Motor neuron (in vitro differentiated cells): ENCODE results near the gene B4GALT6. TPM values are rescaled to one million over a fixed set of nuclear protein-coding genes. Genes with fewer than 3 reads are reported as not detected.
A peak's percentile ranks its signal among the peaks of the same experiment; 100 is the strongest.

Experiments used
- ATAC-seq, 8 experiments: fragments of 200-7000 bp; cut with Tn5 transposase; replicated peaks in 6 of 8; 2 replicates each; pipeline ENCODE4 v1.8.0; 2021; ENCODE audit warnings: mild to moderate bottlenecking in 8 of 8, moderate library complexity in 8 of 8
- H3K27ac ChIP-seq, 2 donors: fragments of 250-450 bp; sonication (Bioruptor Pico); 2 replicates each; pipeline ENCODE4 v1.9.0; 2021; ENCODE audit warnings: antibody characterized with exemption in 2 of 2, mild to moderate bottlenecking in 2 of 2, moderate library complexity in 1 of 2
- H3K4me1 ChIP-seq, 2 donors: fragments of 250-450 bp; sonication (Bioruptor Pico); replicated peaks in 1 of 2; 2 replicates each; pipeline ENCODE4 v1.6.1; 2021; ENCODE audit warnings: antibody characterized with exemption in 2 of 2, mild to moderate bottlenecking in 2 of 2, moderate library complexity in 1 of 2
- H3K4me3 ChIP-seq, 5 donors: fragments of 250-450 bp; sonication (Bioruptor Pico); 2 replicates each; pipeline ENCODE4 v1.9.0; 2021; ENCODE audit warnings: antibody characterized with exemption in 5 of 5, mild to moderate bottlenecking in 5 of 5, moderate library complexity in 4 of 5
- WGBS, 10 experiments: fragments of 450-650 bp; shearing (Covaris generic); methylation state at CpG; one replicate each; pipeline ENCODE4 v1.0.0; 2022; 5-methylcytosine and 5-hydroxymethylcytosine counted together
- in situ Hi-C, 9 experiments: fragments of 400-800 bp; cut with MboI; loops; one replicate each; pipeline ENCODE4 v1.15.0; 2021; ENCODE audit warnings: low sequenced_read_pairs in 9 of 9, low pct_unique_long_range_greater_than_20kb in 2 of 9; ENCODE audit not compliant: unreplicated experiment in 9 of 9
- total RNA-seq, 8 experiments: library from RNA; unstranded; fragments of 300-600 nt; gene quantifications; 2 replicates each; pipeline versions ENCODE4 v1.2.3 to v1.2.4, GENCODE V29; 2022

B4GALT6 gene
- total RNA-seq, 8 experiments from 2014 or later, result 1.9 to 23.4 (median 10.6) TPM

GRCh38 chr18:31711365-31712172 lies 27.2 kb upstream of the B4GALT6 start:
- Histone ChIP-seq H3K4me1 (no peaks in the 10 kb centered on the region), H3K27ac (no peak overlapping the region), H3K4me3 (no peak overlapping the region)
- in situ Hi-C loops, result loop anchor here in 2 of 9 experiments (25.0 kb wide), 1 partner anchor 149 kb away; no protein-coding TSS in a partner anchor
- 20 to 100% (median 73%) methylated on average over 1 to 3 of the region's 3 CpGs for WGBS, 10 experiments
- no peak for ATAC-seq

- 24 to 100% (median 82%) methylated on average over 1 to 3 of the region's 3 CpGs; no CpG with 5 or more reads in 4 of the 10 experiments for WGBS, 10 experiments
- in situ Hi-C loops, result loop anchor here in 2 of 9 experiments (25.0 kb wide), 1 partner anchor 149 kb away; no protein-coding TSS in a partner anchor
- H3K27ac ChIP-seq, result no peak overlapping the region
- no peak overlapping the region for H3K4me3 ChIP-seq
- ATAC-seq, result peak in 1 of 8 experiments; percentile 35
- H3K4me1 ChIP-seq, result no peaks in the 10 kb centered on the region
These were observed 26.4 kb upstream of the B4GALT6 start for GRCh38 chr18:31710826-31711225.

DNA sequence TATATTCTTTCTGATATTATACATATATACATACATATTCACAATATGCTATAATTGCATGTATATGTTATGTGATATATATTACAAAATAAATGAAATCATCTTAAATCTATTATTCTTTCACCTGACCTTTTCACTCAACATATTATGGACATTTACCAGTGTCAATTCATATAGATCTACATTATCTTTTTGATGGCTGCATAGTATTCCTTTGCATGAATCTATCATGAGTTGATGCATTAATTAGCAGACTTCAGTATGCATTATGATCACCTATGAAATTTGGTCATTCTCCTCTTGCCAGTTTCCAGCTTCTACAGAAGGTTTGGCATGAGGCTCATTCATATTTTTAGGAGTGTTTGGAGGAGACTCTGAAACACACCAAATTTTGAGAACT lies 23.4 kb upstream of the B4GALT6 start:
- Histone ChIP-seq H3K4me3 (no peak overlapping the region), H3K27ac (no peak overlapping the region), H3K4me1 (no peaks in the 10 kb centered on the region)
- ATAC-seq, result no peak
- in situ Hi-C loops, result loop anchor here in 2 of 9 experiments (25.0 kb wide), 1 partner anchor 146 kb away; no protein-coding TSS in a partner anchor

- no peak for ATAC-seq
- in situ Hi-C loops, result loop anchor here in 2 of 9 experiments (25.0 kb wide), 1 partner anchor 140 kb away; no protein-coding TSS in a partner anchor
- Histone ChIP-seq H3K4me1 (no peaks in the 10 kb centered on the region), H3K4me3 (no peak overlapping the region), H3K27ac (no peak overlapping the region)
- 69 to 100% (median 100%) methylated on average over 1 to 2 of the region's 3 CpGs; no CpG with 5 or more reads in 2 of the 10 experiments for WGBS, 10 experiments
These were observed 18.1 kb upstream of the B4GALT6 start for GRCh38 chr18:31702449-31702848.

- Histone ChIP-seq H3K27ac (no peak overlapping the region), H3K4me3 (no peak overlapping the region), H3K4me1 (no peaks in the 10 kb centered on the region)
- 59 to 100% (median 80%) methylated on average over 1 of the region's 1 CpG; no CpG with 5 or more reads in 1 of the 10 experiments for WGBS, 10 experiments
- no peak for ATAC-seq
- in situ Hi-C loops, result loop anchor here in 2 of 9 experiments (25.0 kb wide), 1 partner anchor 139 kb away; no protein-coding TSS in a partner anchor
These were observed 17.4 kb upstream of the B4GALT6 start for GRCh38 chr18:31701744-31702143.

- WGBS, 10 experiments, result 0 to 100% (median 84%) methylated on average over 1 of the region's 1 CpG; no CpG with 5 or more reads in 6 of the 10 experiments
- ATAC-seq, result no peak
- no peaks in the 10 kb centered on the region for H3K4me1 ChIP-seq
- in situ Hi-C loops, result loop anchor here in 2 of 9 experiments (25.0 kb wide), 1 partner anchor 139 kb away; no protein-coding TSS in a partner anchor
- H3K4me3 ChIP-seq, result no peak overlapping the region
- no peak overlapping the region for H3K27ac ChIP-seq
These were observed 16.6 kb upstream of the B4GALT6 start for GRCh38 chr18:31700990-31701389.

GRCh38 chr18:31697351-31698298 lies 13.2 kb upstream of the B4GALT6 start:
- no peaks in the 10 kb centered on the region for H3K4me1 ChIP-seq
- H3K27ac ChIP-seq, result no peak overlapping the region
- 28 to 100% (median 64%) methylated on average over 1 to 6 of the region's 6 CpGs; no CpG with 5 or more reads in 1 of the 10 experiments for WGBS, 10 experiments
- no peak overlapping the region for H3K4me3 ChIP-seq
- ATAC-seq, result no peak
- in situ Hi-C loops, result no loop called here

- in situ Hi-C loops, result no loop called here
- ATAC-seq, result no peak
- Histone ChIP-seq H3K4me3 (no peak overlapping the region), H3K27ac (no peak overlapping the region), H3K4me1 (no peaks in the 10 kb centered on the region)
- WGBS, 10 experiments, result 50 to 91% (median 77%) methylated on average over 2 to 3 of the region's 3 CpGs
These were observed 11.6 kb upstream of the B4GALT6 start for GRCh38 chr18:31695989-31696388.

DNA sequence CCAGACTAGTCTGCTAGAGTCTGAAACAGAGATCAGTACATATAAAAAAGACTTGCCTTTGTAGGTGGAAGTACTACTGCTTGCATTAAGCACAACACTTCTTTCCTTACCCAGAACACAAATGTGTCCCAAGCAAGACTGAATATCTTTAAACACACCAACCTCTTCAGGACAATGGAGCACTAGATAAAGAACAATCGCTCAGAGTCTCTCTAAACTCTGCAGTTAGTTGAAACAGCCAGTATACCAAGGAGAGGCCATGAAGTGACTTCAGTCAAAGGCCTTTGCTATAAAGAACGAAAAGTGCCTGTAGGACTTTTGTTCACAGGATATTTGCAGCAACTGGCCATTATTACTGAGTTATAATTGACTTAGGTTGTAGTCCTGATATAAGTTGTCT lies 9.9 kb upstream of the B4GALT6 start:
- Histone ChIP-seq H3K4me3 (no peak overlapping the region), H3K4me1 (no peaks in the 10 kb centered on the region), H3K27ac (no peak overlapping the region)
- in situ Hi-C loops, result no loop called here
- WGBS, 10 experiments, result 8 to 94% (median 50%) methylated on average over 1 to 2 of the region's 2 CpGs; no CpG with 5 or more reads in 1 of the 10 experiments
- ATAC-seq, result no peak

DNA sequence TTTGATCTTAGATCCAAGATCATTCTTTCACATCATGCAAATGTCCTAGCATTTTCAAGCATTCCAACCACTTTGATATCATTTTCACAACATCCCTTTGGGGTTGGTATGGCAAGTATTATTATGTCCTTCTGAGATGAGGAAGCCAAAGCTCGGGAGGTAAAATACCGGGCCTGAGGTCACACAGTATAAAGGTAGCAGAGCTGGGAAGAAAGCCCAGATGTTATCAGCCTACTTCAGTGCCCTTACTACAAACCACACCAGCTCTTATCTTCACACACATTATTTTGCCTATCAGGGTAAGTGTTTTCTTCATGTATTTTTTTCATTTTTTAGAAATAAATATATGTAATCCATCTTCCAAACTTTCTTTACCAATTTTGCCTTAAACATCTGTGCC lies 4.2 kb upstream of the B4GALT6 start:
- H3K27ac ChIP-seq, result no peak overlapping the region
- 37 to 100% (median 86%) methylated on average over 1 to 2 of the region's 2 CpGs; no CpG with 5 or more reads in 2 of the 10 experiments for WGBS, 10 experiments
- peaks cover 6 to 18% of the 10 kb centered on the region in 2 donors for H3K4me1 ChIP-seq
- no peak overlapping the region for H3K4me3 ChIP-seq
- in situ Hi-C loops, result no loop called here
- no peak for ATAC-seq

GRCh38 chr18:31686986-31687928 lies 2.9 kb upstream of the B4GALT6 start:
- in situ Hi-C loops, result no loop called here
- Histone ChIP-seq H3K4me1 (peaks cover 6 to 26% of the 10 kb centered on the region in 2 donors), H3K27ac (no peak overlapping the region), H3K4me3 (no peak overlapping the region)
- ATAC-seq, result no peak
- 44 to 95% (median 85%) methylated on average over 4 to 6 of the region's 6 CpGs for WGBS, 10 experiments

- H3K27ac ChIP-seq, result no peak overlapping the region
- H3K4me3 ChIP-seq, result peak overlapping the region in 2 of 5 donors; percentile 60 to 89
- H3K4me1 ChIP-seq, result peaks cover 9 to 32% of the 10 kb centered on the region in 2 donors
- no peak for ATAC-seq
- in situ Hi-C loops, result no loop called here
These were observed 2.2 kb upstream of the B4GALT6 start for GRCh38 chr18:31686572-31686971.
